ENCODE data around the gene BBX. TPM values are rescaled to one million over a fixed set of nuclear protein-coding genes. Genes with fewer than 3 reads are reported as not detected.

Gene BBX
- total and polyA plus RNA-seq, 2 of the 13 experiments (the other 11 are each of a cell fraction or from before 2014, with no cell fraction given), result 13.7 to 23.2 TPM

DNA sequence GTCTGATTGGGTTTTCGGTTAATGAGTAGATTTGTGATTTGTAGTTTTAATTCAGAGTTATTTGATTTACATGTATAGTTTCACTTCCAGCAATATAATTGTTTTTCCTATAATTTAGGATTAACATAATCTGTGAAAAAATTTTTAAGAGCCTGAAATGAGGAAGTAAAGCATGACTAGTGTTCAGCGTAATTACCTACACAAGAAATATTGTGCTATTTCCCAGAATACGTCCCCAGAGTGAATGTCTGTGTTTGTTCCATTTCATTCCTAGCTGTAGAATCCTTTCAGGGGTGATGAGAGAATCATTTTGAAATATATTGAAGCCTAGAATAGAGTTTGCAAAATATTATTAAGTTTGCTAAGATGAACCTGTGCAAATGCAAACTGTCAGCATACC, 247.1 kb downstream of the BBX start:
- CTCF ChIA-PET (ENCODE audit: low intra/inter-chr PET ratio, low total read pairs), result no interaction called here
- intact Hi-C loops (cut with micrococcal nuclease; ENCODE audit: unreplicated experiment), result no loop called here
- no TSS peak for BruUV-seq (replicated peaks)

More for the DNA sequence above, 247.1 kb downstream of the BBX start:
- FAIRE-seq (no peak), ATAC-seq (no peak), DNase-seq (ENCODE audit: low spot score) (no peak)
- H3K27ac ChIP-seq (ENCODE audit: extremely low read length, insufficient read depth, low read length), result no peak overlapping the region
- in situ Hi-C loops (cut with HindIII; ENCODE audit: extremely low pct_ligation_motif_present, low pct_unique_long_range_greater_than_20kb), result no loop called here
- H3K27me3 ChIP-seq (ENCODE audit: control insufficient read depth in 1 of 2, insufficient read depth in 2 of 2, low read length in 2 of 2), result no peaks in the 10 kb centered on the region
- POLR2A ChIA-PET, result no interaction called here
- no peak overlapping the region for H2AFZ ChIP-seq (ENCODE audit: low read length)
- H3K9me3 ChIP-seq (ENCODE audit: low read length), result no peaks in the 10 kb centered on the region
- no peak overlapping the region for H3K9ac ChIP-seq (ENCODE audit: insufficient read depth, low read depth, low read length)
- 98% methylated on average over 3 of the region's 3 CpGs for WGBS (ENCODE audit: low lambda C conversion rate)
- no peak overlapping the region for H3K4me3 ChIP-seq (replicated peaks in 1 of 3; ENCODE audit: insufficient read depth in 1 of 3, low read depth in 2 of 3, low read length in 3 of 3)
- no peak overlapping the region for H3K4me2 ChIP-seq (ENCODE audit: low read depth, low read length)
- TF ChIP-seq, protein P1, sequence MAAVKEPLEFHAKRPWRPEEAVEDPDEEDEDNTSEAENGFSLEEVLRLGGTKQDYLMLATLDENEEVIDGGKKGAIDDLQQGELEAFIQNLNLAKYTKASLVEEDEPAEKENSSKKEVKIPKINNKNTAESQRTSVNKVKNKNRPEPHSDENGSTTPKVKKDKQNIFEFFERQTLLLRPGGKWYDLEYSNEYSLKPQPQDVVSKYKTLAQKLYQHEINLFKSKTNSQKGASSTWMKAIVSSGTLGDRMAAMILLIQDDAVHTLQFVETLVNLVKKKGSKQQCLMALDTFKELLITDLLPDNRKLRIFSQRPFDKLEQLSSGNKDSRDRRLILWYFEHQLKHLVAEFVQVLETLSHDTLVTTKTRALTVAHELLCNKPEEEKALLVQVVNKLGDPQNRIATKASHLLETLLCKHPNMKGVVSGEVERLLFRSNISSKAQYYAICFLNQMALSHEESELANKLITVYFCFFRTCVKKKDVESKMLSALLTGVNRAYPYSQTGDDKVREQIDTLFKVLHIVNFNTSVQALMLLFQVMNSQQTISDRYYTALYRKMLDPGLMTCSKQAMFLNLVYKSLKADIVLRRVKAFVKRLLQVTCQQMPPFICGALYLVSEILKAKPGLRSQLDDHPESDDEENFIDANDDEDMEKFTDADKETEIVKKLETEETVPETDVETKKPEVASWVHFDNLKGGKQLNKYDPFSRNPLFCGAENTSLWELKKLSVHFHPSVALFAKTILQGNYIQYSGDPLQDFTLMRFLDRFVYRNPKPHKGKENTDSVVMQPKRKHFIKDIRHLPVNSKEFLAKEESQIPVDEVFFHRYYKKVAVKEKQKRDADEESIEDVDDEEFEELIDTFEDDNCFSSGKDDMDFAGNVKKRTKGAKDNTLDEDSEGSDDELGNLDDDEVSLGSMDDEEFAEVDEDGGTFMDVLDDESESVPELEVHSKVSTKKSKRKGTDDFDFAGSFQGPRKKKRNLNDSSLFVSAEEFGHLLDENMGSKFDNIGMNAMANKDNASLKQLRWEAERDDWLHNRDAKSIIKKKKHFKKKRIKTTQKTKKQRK (IDR thresholded peaks at IDR 0.05; ENCODE audit: low read length), result no peak
- TF ChIP-seq ZNF232 (CRISPR knock-in tag; IDR thresholded peaks at IDR 0.05; ENCODE audit: borderline replicate concordance) (no peak), ZMYM2 (CRISPR knock-in tag; IDR thresholded peaks at IDR 0.05) (no peak), PLRG1 (conservative IDR thresholded peaks at IDR 0.05) (no peak), ZNF782 (CRISPR knock-in tag; IDR thresholded peaks at IDR 0.05; ENCODE audit: borderline replicate concordance) (no peak), ZNF224 (CRISPR knock-in tag; IDR thresholded peaks at IDR 0.05) (no peak), FOXP4 (CRISPR knock-in tag; IDR thresholded peaks at IDR 0.05) (no peak)
- TF ChIP-seq, protein P2, sequence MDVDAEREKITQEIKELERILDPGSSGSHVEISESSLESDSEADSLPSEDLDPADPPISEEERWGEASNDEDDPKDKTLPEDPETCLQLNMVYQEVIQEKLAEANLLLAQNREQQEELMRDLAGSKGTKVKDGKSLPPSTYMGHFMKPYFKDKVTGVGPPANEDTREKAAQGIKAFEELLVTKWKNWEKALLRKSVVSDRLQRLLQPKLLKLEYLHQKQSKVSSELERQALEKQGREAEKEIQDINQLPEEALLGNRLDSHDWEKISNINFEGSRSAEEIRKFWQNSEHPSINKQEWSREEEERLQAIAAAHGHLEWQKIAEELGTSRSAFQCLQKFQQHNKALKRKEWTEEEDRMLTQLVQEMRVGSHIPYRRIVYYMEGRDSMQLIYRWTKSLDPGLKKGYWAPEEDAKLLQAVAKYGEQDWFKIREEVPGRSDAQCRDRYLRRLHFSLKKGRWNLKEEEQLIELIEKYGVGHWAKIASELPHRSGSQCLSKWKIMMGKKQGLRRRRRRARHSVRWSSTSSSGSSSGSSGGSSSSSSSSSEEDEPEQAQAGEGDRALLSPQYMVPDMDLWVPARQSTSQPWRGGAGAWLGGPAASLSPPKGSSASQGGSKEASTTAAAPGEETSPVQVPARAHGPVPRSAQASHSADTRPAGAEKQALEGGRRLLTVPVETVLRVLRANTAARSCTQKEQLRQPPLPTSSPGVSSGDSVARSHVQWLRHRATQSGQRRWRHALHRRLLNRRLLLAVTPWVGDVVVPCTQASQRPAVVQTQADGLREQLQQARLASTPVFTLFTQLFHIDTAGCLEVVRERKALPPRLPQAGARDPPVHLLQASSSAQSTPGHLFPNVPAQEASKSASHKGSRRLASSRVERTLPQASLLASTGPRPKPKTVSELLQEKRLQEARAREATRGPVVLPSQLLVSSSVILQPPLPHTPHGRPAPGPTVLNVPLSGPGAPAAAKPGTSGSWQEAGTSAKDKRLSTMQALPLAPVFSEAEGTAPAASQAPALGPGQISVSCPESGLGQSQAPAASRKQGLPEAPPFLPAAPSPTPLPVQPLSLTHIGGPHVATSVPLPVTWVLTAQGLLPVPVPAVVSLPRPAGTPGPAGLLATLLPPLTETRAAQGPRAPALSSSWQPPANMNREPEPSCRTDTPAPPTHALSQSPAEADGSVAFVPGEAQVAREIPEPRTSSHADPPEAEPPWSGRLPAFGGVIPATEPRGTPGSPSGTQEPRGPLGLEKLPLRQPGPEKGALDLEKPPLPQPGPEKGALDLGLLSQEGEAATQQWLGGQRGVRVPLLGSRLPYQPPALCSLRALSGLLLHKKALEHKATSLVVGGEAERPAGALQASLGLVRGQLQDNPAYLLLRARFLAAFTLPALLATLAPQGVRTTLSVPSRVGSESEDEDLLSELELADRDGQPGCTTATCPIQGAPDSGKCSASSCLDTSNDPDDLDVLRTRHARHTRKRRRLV (CRISPR knock-in tag; IDR thresholded peaks at IDR 0.05), result no peak
- no peaks in the 10 kb centered on the region for H4K20me1 ChIP-seq (ENCODE audit: insufficient read depth, low read length)
- peaks cover 9% of the 10 kb centered on the region for H3K4me1 ChIP-seq (ENCODE audit: insufficient read depth, low read length)
- peaks cover 3 to 17% of the 10 kb centered on the region in 2 experiments; a peak in 2 of 5 replicates for H3K36me3 ChIP-seq (replicated peaks in 1 of 2; ENCODE audit: control insufficient read depth in 1 of 2, insufficient read depth in 2 of 2, low read length in 2 of 2)
- no peaks in the 10 kb centered on the region for H3K79me2 ChIP-seq (ENCODE audit: insufficient read depth, low read length)
